HEK293 (cell line): ENCODE data around the gene SCPEP1.

Experiments used
- CTCF ChIA-PET: fragments of 350-600 bp; formaldehyde crosslinking; extraction: SDS; loops from one replicate; lab custom pipeline; 2021; ENCODE audit warnings: antibody characterized with exemption; lab: Yijun Ruan, JAX
- POLR2A ChIA-PET: fragments of 300-600 bp; formaldehyde crosslinking; extraction: SDS; loops from one replicate; lab custom pipeline; 2020; ENCODE audit warnings: antibody characterized with exemption, inconsistent platforms; lab: Yijun Ruan, JAX
- H3K27ac ChIP-seq: fragments of 200-500 bp; sonication (Bioruptor generic); 2 replicates; pipeline ENCODE4 v1.5.1; 2014; ENCODE audit warnings: low read depth, low read length, control low read depth, inconsistent platforms; ENCODE audit errors: extremely low read depth
- H3K36me3 ChIP-seq, 2 experiments: fragments of 200-500 bp in 1 of 2; sonication (Bioruptor generic) in 1 of 2; 1 replicate in 1 of 2; 2 replicates in 1 of 2; pipeline ENCODE4 v1.5.1; 2014 to 2017; ENCODE audit warnings: inconsistent platforms in 2 of 2, low read length in 2 of 2; ENCODE audit not compliant: control insufficient read depth in 2 of 2, insufficient read depth in 1 of 2
- H3K4me1 ChIP-seq: fragments of 200-500 bp; sonication (Bioruptor generic); 2 replicates; pipeline ENCODE4 v1.5.1; 2014; ENCODE audit warnings: mild to moderate bottlenecking, low read length, inconsistent platforms; ENCODE audit not compliant: control insufficient read depth, insufficient read depth
- H3K4me3 ChIP-seq: 2 replicates; pipeline ENCODE4 v1.5.1; 2011; ENCODE audit warnings: low read depth, mild to moderate bottlenecking, control low read depth, low read length, moderate library complexity
- H3K9me3 ChIP-seq: fragments of 200-500 bp; sonication (Bioruptor generic); 2 replicates; pipeline ENCODE4 v1.5.1; 2014; ENCODE audit warnings: low read depth, low read length, inconsistent platforms; ENCODE audit not compliant: control insufficient read depth, insufficient read depth
- ELK4 ChIP-seq: IDR thresholded peaks from 2 replicates; pipeline ENCODE4 v1.6.1; 2011; ENCODE audit warnings: mild to moderate bottlenecking, low read depth, low read length, borderline replicate concordance
- GFI1B ChIP-seq: fragments of 450-650 bp; formaldehyde crosslinking; IDR thresholded peaks from 2 replicates; pipeline ENCODE4 v1.5.1; 2016; ENCODE audit warnings: missing biosample characterization, missing genetic modification characterization
- GLIS2 ChIP-seq: fragments of 450-650 bp; formaldehyde crosslinking; IDR thresholded peaks from 2 replicates; pipeline ENCODE4 v1.5.1; 2016; ENCODE audit warnings: missing biosample characterization, missing genetic modification characterization
- HOXC10 ChIP-seq: sonication (generic); formaldehyde crosslinking; IDR thresholded peaks from 2 replicates; pipeline ENCODE4 v1.8.1; 2023; ENCODE audit warnings: mild to moderate bottlenecking, missing genetic modification reagents
- KLF10 ChIP-seq: fragments of 450-650 bp; IDR thresholded peaks from 2 replicates; pipeline ENCODE4 v1.5.1; 2018; ENCODE audit warnings: missing biosample characterization, mild to moderate bottlenecking, missing genetic modification characterization
- MYNN ChIP-seq: fragments of 450-650 bp; formaldehyde crosslinking; IDR thresholded peaks from 2 replicates; pipeline ENCODE4 v1.5.1; 2016; ENCODE audit warnings: missing biosample characterization, missing genetic modification characterization, borderline replicate concordance
- OVOL3 ChIP-seq: fragments of 450-650 bp; formaldehyde crosslinking; IDR thresholded peaks from 2 replicates; pipeline ENCODE4 v1.5.1; 2016; ENCODE audit warnings: missing biosample characterization, missing genetic modification characterization
- PRDM4 ChIP-seq: fragments of 450-650 bp; formaldehyde crosslinking; IDR thresholded peaks from 2 replicates; pipeline ENCODE4 v1.5.1; 2017; ENCODE audit warnings: missing biosample characterization, missing genetic modification characterization
- REPIN1 ChIP-seq: fragments of 450-650 bp; formaldehyde crosslinking; IDR thresholded peaks from 2 replicates; pipeline ENCODE4 v1.5.1; 2017; ENCODE audit warnings: missing biosample characterization, missing genetic modification characterization, low read depth
- SETDB1 ChIP-seq: IDR thresholded peaks from one replicate; pipeline ENCODE4 v1.6.1; 2017; ENCODE audit warnings: mild to moderate bottlenecking, low read length, moderate library complexity, mixed read lengths; ENCODE audit not compliant: insufficient read length
- SP3 ChIP-seq: fragments of 450-650 bp; formaldehyde crosslinking; IDR thresholded peaks from 2 replicates; pipeline ENCODE4 v1.5.1; 2016; ENCODE audit warnings: missing biosample characterization, missing genetic modification characterization
- ZFP37 ChIP-seq: fragments of 450-650 bp; formaldehyde crosslinking; IDR thresholded peaks from 2 replicates; pipeline ENCODE4 v1.5.1; 2016; ENCODE audit warnings: missing biosample characterization, missing genetic modification characterization
- ZNF112 ChIP-seq: fragments of 450-650 bp; formaldehyde crosslinking; IDR thresholded peaks from 2 replicates; pipeline ENCODE4 v1.5.0; 2017; ENCODE audit warnings: missing biosample characterization, missing genetic modification characterization
- ZNF202 ChIP-seq: fragments of 450-650 bp; formaldehyde crosslinking; IDR thresholded peaks from 2 replicates; pipeline ENCODE4 v1.5.1; 2016; ENCODE audit warnings: missing biosample characterization, missing genetic modification characterization, borderline replicate concordance
- ZNF266 ChIP-seq: fragments of 450-650 bp; formaldehyde crosslinking; IDR thresholded peaks from 2 replicates; pipeline ENCODE4 v1.5.1; 2016; ENCODE audit warnings: missing biosample characterization, missing genetic modification characterization, low read depth
- ZNF660 ChIP-seq: fragments of 450-650 bp; IDR thresholded peaks from 2 replicates; pipeline ENCODE4 v1.5.1; 2018; ENCODE audit warnings: missing biosample characterization, mild to moderate bottlenecking, missing genetic modification characterization
- ZNF664 ChIP-seq: fragments of 450-650 bp; formaldehyde crosslinking; IDR thresholded peaks from 2 replicates; pipeline ENCODE4 v1.5.1; 2016; ENCODE audit warnings: missing biosample characterization, missing genetic modification characterization
- ZNF785 ChIP-seq: fragments of 450-650 bp; formaldehyde crosslinking; IDR thresholded peaks from 2 replicates; pipeline ENCODE4 v1.5.1; 2016; ENCODE audit warnings: missing biosample characterization, missing genetic modification characterization
- ZSCAN30 ChIP-seq: fragments of 450-650 bp; IDR thresholded peaks from 2 replicates; pipeline ENCODE4 v1.5.1; 2018; ENCODE audit warnings: missing biosample characterization, mild to moderate bottlenecking, missing genetic modification characterization, moderate library complexity
- TF ChIP-seq, protein P1 (sequence below): fragments of 450-650 bp; formaldehyde crosslinking; IDR thresholded peaks from 2 replicates; pipeline ENCODE4 v1.5.1; 2017; ENCODE audit warnings: missing biosample characterization, missing genetic modification characterization
- TF ChIP-seq, protein P2 (sequence below): fragments of 450-650 bp; formaldehyde crosslinking; IDR thresholded peaks from 2 replicates; pipeline ENCODE4 v1.5.1; 2016; ENCODE audit warnings: missing biosample characterization, missing genetic modification characterization

The SCPEP1 gene

GRCh38 chr17:57021226-57021940, 43.5 kb downstream of the SCPEP1 start:
- POLR2A ChIA-PET = interaction anchor here (0.6 kb wide), 1 partner anchor 112 kb away, joined by 3 read pairs; no protein-coding TSS in a partner anchor
- TF ChIP-seq PRDM4 (no peak), OVOL3 (tag by site-specific recombination) (no peak), ZNF266 (tag by site-specific recombination) (no peak), GFI1B (tag by site-specific recombination) (no peak), ZNF112 (tag by site-specific recombination) (no peak), ZNF664 (tag by site-specific recombination) (no peak), SP3 (tag by site-specific recombination) (no peak), MYNN (tag by site-specific recombination) (no peak), ZFP37 (no peak), ZNF660 (tag by site-specific recombination) (no peak), HOXC10 (no peak), ZSCAN30 (tag by site-specific recombination) (no peak), REPIN1 (no peak), ZNF202 (tag by site-specific recombination) (no peak)
- TF ChIP-seq, protein P1, sequence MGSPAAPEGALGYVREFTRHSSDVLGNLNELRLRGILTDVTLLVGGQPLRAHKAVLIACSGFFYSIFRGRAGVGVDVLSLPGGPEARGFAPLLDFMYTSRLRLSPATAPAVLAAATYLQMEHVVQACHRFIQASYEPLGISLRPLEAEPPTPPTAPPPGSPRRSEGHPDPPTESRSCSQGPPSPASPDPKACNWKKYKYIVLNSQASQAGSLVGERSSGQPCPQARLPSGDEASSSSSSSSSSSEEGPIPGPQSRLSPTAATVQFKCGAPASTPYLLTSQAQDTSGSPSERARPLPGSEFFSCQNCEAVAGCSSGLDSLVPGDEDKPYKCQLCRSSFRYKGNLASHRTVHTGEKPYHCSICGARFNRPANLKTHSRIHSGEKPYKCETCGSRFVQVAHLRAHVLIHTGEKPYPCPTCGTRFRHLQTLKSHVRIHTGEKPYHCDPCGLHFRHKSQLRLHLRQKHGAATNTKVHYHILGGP (tag by site-specific recombination) = no peak
- Histone ChIP-seq H3K27ac (no peak overlapping the region), H3K9me3 (no peaks in the 10 kb centered on the region), H3K36me3 (no peaks in the 10 kb centered on the region), H3K4me1 (no peaks in the 10 kb centered on the region), H3K4me3 (no peak overlapping the region)
- CTCF ChIA-PET = interaction anchor here (4.2 kb wide), 1 partner anchor 11 kb away, joined by 26 read pairs; no protein-coding TSS in a partner anchor

GRCh38 chr17:57025876-57026275, 47.9 kb downstream of the SCPEP1 start:
- Histone ChIP-seq H3K4me1 (no peaks in the 10 kb centered on the region), H3K9me3 (no peaks in the 10 kb centered on the region), H3K27ac (no peak overlapping the region), H3K4me3 (no peak overlapping the region), H3K36me3 (no peaks in the 10 kb centered on the region)
- TF ChIP-seq GLIS2 (tag by site-specific recombination) = no peak
- TF ChIP-seq SETDB1 = peak; percentile 97
- ChIA-PET CTCF (no interaction called here), POLR2A (interaction anchor here (0.5 kb wide), 1 partner anchor 727 kb away, joined by 4 read pairs; no protein-coding TSS in a partner anchor)

GRCh38 chr17:57027852-57028251, 49.9 kb downstream of the SCPEP1 start:
- Histone ChIP-seq H3K36me3 (no peaks in the 10 kb centered on the region), H3K4me1 (no peaks in the 10 kb centered on the region), H3K9me3 (no peaks in the 10 kb centered on the region), H3K27ac (no peak overlapping the region), H3K4me3 (no peak overlapping the region)
- TF ChIP-seq ELK4 (no peak), SETDB1 (peak; percentile 90), ZNF785 (no peak), KLF10 (tag by site-specific recombination) (no peak)
- TF ChIP-seq, protein P2, sequence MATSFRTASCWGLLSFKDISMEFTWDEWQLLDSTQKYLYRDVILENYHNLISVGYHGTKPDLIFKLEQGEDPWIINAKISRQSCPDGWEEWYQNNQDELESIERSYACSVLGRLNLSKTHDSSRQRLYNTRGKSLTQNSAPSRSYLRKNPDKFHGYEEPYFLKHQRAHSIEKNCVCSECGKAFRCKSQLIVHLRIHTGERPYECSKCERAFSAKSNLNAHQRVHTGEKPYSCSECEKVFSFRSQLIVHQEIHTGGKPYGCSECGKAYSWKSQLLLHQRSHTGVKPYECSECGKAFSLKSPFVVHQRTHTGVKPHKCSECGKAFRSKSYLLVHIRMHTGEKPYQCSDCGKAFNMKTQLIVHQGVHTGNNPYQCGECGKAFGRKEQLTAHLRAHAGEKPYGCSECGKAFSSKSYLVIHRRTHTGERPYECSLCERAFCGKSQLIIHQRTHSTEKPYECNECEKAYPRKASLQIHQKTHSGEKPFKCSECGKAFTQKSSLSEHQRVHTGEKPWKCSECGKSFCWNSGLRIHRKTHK (tag by site-specific recombination) = no peak
- ChIA-PET POLR2A (interaction anchor here (0.5 to 0.6 kb wide), 2 partner anchors 30 to 230 kb away, joined by 4 read pairs; no protein-coding TSS in a partner anchor), CTCF (interaction anchor here (1.1 kb wide), 1 partner anchor 82 kb away, joined by 6 read pairs; no protein-coding TSS in a partner anchor)
